Measurements from ENCODE around the gene NFATC2IP. TPM values are rescaled to one million over a fixed set of nuclear protein-coding genes. Genes with fewer than 3 reads are reported as not detected.

NFATC2IP gene
- total and polyA plus RNA-seq, 2 of the 13 experiments (the other 11 are each of a cell fraction or from before 2014, with no cell fraction given), result 32.1 to 48.5 TPM

- 0 out of 2 replicates have a peak, but pooled peaks have one; percentile 15 for TF ChIP-seq AHDC1 (CRISPR knock-in tag; IDR thresholded peaks at IDR 0.05; ENCODE audit: borderline replicate concordance)
Measured at GRCh38 chr16:28974007-28974436, 23.3 kb downstream of the NFATC2IP start (continued).

GRCh38 chr16:28974437-28975157 is 23.9 kb downstream of the NFATC2IP start, which contains the start of gene SPNS1:
TSS of gene SPNS1 (plus strand) at chr16:28974778. CDS start at chr16:28975152, 374 bp downstream.
- DNase-seq (ENCODE audit: low spot score) (peak; percentile 94), ATAC-seq (peak; percentile 91), FAIRE-seq (peak; percentile 84)
- in situ Hi-C loops (cut with HindIII; ENCODE audit: extremely low pct_ligation_motif_present, low pct_unique_long_range_greater_than_20kb) (no loop called here), intact Hi-C loops (cut with micrococcal nuclease; ENCODE audit: unreplicated experiment) (no loop called here)
- CTCF ChIA-PET (ENCODE audit: low intra/inter-chr PET ratio, low total read pairs), result no interaction called here
- Histone ChIP-seq H3K4me2 (ENCODE audit: low read depth, low read length) (peak within 1 kb of the TSS; percentile 94), H3K27me3 (ENCODE audit: control insufficient read depth in 1 of 2, insufficient read depth in 2 of 2, low read length in 2 of 2) (no peaks in the 10 kb centered on the region; a peak in 1 of 5 replicates), H3K4me1 (ENCODE audit: insufficient read depth, low read length) (peaks cover 24% of the 10 kb centered on the region), H3K27ac (ENCODE audit: extremely low read length, insufficient read depth, low read length) (peak within 1 kb of the TSS; percentile 60), H3K4me3 (replicated peaks in 1 of 3; ENCODE audit: insufficient read depth in 1 of 3, low read depth in 2 of 3, low read length in 3 of 3) (peak within 1 kb of the TSS; percentile 93 to 100 (median 100)), H3K36me3 (replicated peaks in 1 of 2; ENCODE audit: control insufficient read depth in 1 of 2, insufficient read depth in 2 of 2, low read length in 2 of 2) (peaks cover 9 to 11% of the 10 kb centered on the region in 2 experiments; a peak in 3 of 5 replicates), H3K9ac (ENCODE audit: insufficient read depth, low read depth, low read length) (peak within 1 kb of the TSS; percentile 88), H3K79me2 (ENCODE audit: insufficient read depth, low read length) (peaks cover 17% of the 10 kb centered on the region), H3K9me3 (ENCODE audit: low read length) (no peaks in the 10 kb centered on the region), H2AFZ (ENCODE audit: low read length) (peak within 1 kb of the TSS; percentile 90), H4K20me1 (ENCODE audit: insufficient read depth, low read length) (no peaks in the 10 kb centered on the region)
- POLR2A ChIA-PET, result interaction anchor here (1.0 to 1.9 kb wide), 8 partner anchors 8 to 152 kb away, joined by 3 to 10 read pairs (median 5); partner anchors contain the start of genes ATXN2L, NFATC2IP and TUFM
- BruUV-seq (replicated peaks), result no TSS peak
- 0% methylated on average over 28 of the region's 60 CpGs for WGBS (ENCODE audit: low lambda C conversion rate)
- TF ChIP-seq MTF1 (CRISPR knock-in tag; IDR thresholded peaks at IDR 0.05) (peak; percentile 94), ZSCAN5A (CRISPR knock-in tag; IDR thresholded peaks at IDR 0.05; ENCODE audit: borderline replicate concordance) (no peak), ZNF83 (CRISPR knock-in tag; IDR thresholded peaks at IDR 0.05; ENCODE audit: borderline replicate concordance) (peak; percentile 55; the same call in 1 of the 2 replicates), PITX1 (CRISPR knock-in tag; IDR thresholded peaks at IDR 0.05) (0 out of 2 replicates have a peak, but pooled peaks have one; percentile 60), U2AF1 (optimal IDR thresholded peaks at IDR 0.05; ENCODE audit: low read depth, low read length) (no peak), HDAC6 (IDR thresholded peaks at IDR 0.05; ENCODE audit: low read depth, low read length) (no peak), SMAD1 (CRISPR knock-in tag; IDR thresholded peaks at IDR 0.05; ENCODE audit: borderline replicate concordance, low read depth) (peak; percentile 81), KAT8 (CRISPR knock-in tag; IDR thresholded peaks at IDR 0.05) (peak; percentile 100), KLF12 (CRISPR knock-in tag; IDR thresholded peaks at IDR 0.05; ENCODE audit: borderline replicate concordance) (peak; percentile 89; the same call in 1 of the 2 replicates), BHLHE40 (IDR thresholded peaks at IDR 0.05; ENCODE audit: low read length) (peak; percentile 97), SP4 (CRISPR knock-in tag; IDR thresholded peaks at IDR 0.05) (peak; percentile 89)

All from HepG2 (cell line).